Liver (tissue), 9 donors: ENCODE data around the gene PLCG2. TPM values are rescaled to one million over a fixed set of nuclear protein-coding genes. Genes with fewer than 3 reads are reported as not detected.
"Not testable (repeated sequence)": the region's sequence is repeated elsewhere in the genome, so short reads cannot be mapped to it uniquely, and the experiment has no call there.

Experiments
- DNase-seq: peaks from one replicate; pipeline ENCODE4 v3.0.0-alpha.2; 2017; ENCODE audit warnings: low spot score
- H3K27ac ChIP-seq, 2 donors: one replicate each; pipeline ENCODE4 v1.7.0; 2013; ENCODE audit warnings: inconsistent platforms in 2 of 2, low read length in 2 of 2, control low read depth in 1 of 2, low read depth in 1 of 2, mild to moderate bottlenecking in 1 of 2
- H3K27me3 ChIP-seq, 4 donors: one replicate each; pipeline versions ENCODE4 v1.6.1 to v1.7.0; 2013; ENCODE audit warnings: low read length in 3 of 4, inconsistent platforms in 1 of 4, mild to moderate bottlenecking in 1 of 4, moderate library complexity in 1 of 4; ENCODE audit not compliant: control insufficient read depth in 4 of 4, insufficient read depth in 4 of 4
- H3K36me3 ChIP-seq, 4 donors: one replicate each; pipeline versions ENCODE4 v1.6.1 to v1.7.0; 2013; ENCODE audit warnings: low read length in 3 of 4, mild to moderate bottlenecking in 3 of 4, low read depth in 1 of 4, moderate library complexity in 1 of 4; ENCODE audit not compliant: control insufficient read depth in 4 of 4, insufficient read depth in 3 of 4
- H3K4me1 ChIP-seq, 4 donors: one replicate each; pipeline versions ENCODE4 v1.6.1 to v1.7.0; 2013; ENCODE audit warnings: low read length in 3 of 4, mild to moderate bottlenecking in 3 of 4, moderate library complexity in 1 of 4; ENCODE audit not compliant: control insufficient read depth in 4 of 4, insufficient read depth in 4 of 4
- H3K4me3 ChIP-seq, 3 donors: one replicate each; pipeline versions ENCODE4 v1.6.1 to v1.7.0; 2013; ENCODE audit warnings: low read length in 3 of 3, control low read depth in 1 of 3, low read depth in 1 of 3, mild to moderate bottlenecking in 1 of 3
- H3K9ac ChIP-seq, 2 donors: one replicate each; pipeline ENCODE4 v1.7.0; 2013; ENCODE audit warnings: low read length in 2 of 2, mild to moderate bottlenecking in 2 of 2, moderate library complexity in 2 of 2, control low read depth in 1 of 2, low read depth in 1 of 2
- H3K9me3 ChIP-seq, 4 donors: one replicate each; pipeline versions ENCODE4 v1.6.1 to v1.7.0; 2013; ENCODE audit warnings: low read length in 3 of 4; ENCODE audit not compliant: control insufficient read depth in 4 of 4
- ATF3 ChIP-seq: IDR thresholded peaks from 2 replicates; pipeline ENCODE4 v1.6.1; 2016; ENCODE audit warnings: antibody characterized with exemption
- FOXA1 ChIP-seq: IDR thresholded peaks from 2 replicates; pipeline ENCODE4 v1.6.1; 2016; ENCODE audit warnings: antibody characterized with exemption
- FOXA2 ChIP-seq: IDR thresholded peaks from 2 replicates; pipeline ENCODE4 v1.6.1; 2016; ENCODE audit warnings: antibody characterized with exemption
- HNF4A ChIP-seq, 2 donors: conservative IDR thresholded peaks; 2 replicates each; pipeline ENCODE4 v1.6.1; 2016; ENCODE audit warnings: antibody characterized with exemption in 2 of 2, mild to moderate bottlenecking in 2 of 2
- HNF4G ChIP-seq: IDR thresholded peaks from 2 replicates; pipeline ENCODE4 v1.6.1; 2016; ENCODE audit warnings: antibody characterized with exemption
- JUND ChIP-seq, 2 donors: IDR thresholded peaks; 2 replicates each; pipeline ENCODE4 v1.6.1; 2016; ENCODE audit warnings: antibody characterized with exemption in 2 of 2
- RAD21 ChIP-seq, 2 donors: IDR thresholded peaks; 2 replicates each; pipeline ENCODE4 v1.6.1; 2016; ENCODE audit warnings: antibody characterized with exemption in 2 of 2, mild to moderate bottlenecking in 2 of 2
- RXRA ChIP-seq, 2 donors: IDR thresholded peaks; 2 replicates each; pipeline ENCODE4 v1.6.1; 2017 to 2018; ENCODE audit warnings: antibody characterized with exemption in 2 of 2, mild to moderate bottlenecking in 1 of 2
- SP1 ChIP-seq: IDR thresholded peaks from 2 replicates; pipeline ENCODE4 v1.6.1; 2018; ENCODE audit warnings: antibody characterized with exemption, mild to moderate bottlenecking
- TAF1 ChIP-seq: conservative IDR thresholded peaks from 2 replicates; pipeline ENCODE4 v1.6.1; 2016; ENCODE audit warnings: antibody characterized with exemption, mild to moderate bottlenecking
- YY1 ChIP-seq: IDR thresholded peaks from 2 replicates; pipeline ENCODE4 v1.6.1; 2016; ENCODE audit warnings: antibody characterized with exemption, mild to moderate bottlenecking
- WGBS: extraction: QIAGEN DNeasy Blood & Tissue Kit; methylation state at CpG from one replicate; pipeline ENCODE4 v1.1.7; 2013; 5-methylcytosine and 5-hydroxymethylcytosine counted together
- polyA plus RNA-seq, 2 donors: library from polyadenylated mRNA; stranded (reverse) in 1 of 2; unstranded in 1 of 2; fragments of 200-250 nt in 1 of 2; fragments of >200 nt in 1 of 2; fragmentation: Nextera tagmentation in 1 of 2; extraction: Ambion mirVana in 1 of 2; gene quantifications; one replicate each; pipeline versions ENCODE4 v1.2.1 to v1.2.3, GENCODE V29; 2013 to 2015
- total RNA-seq, 2 donors: library from RNA; depleted of rRNA; stranded (reverse); fragments of >200 nt; gene quantifications; one replicate each; pipeline ENCODE4 v1.2.3, GENCODE V29; 2014
- TF ChIP-seq, protein P1 (sequence below): IDR thresholded peaks from 2 replicates; pipeline ENCODE4 v1.6.1; 2016; ENCODE audit warnings: antibody characterized with exemption
- TF ChIP-seq, protein P2 (sequence below): IDR thresholded peaks from 2 replicates; pipeline ENCODE4 v1.6.1; 2016; ENCODE audit warnings: antibody characterized with exemption, mild to moderate bottlenecking
- donor health status: healthy.
- donor health status: healthy.
- donor health status: healthy.
- donor health status: healthy.
- donor health status: healthy.

Gene PLCG2
- total and polyA plus RNA-seq, 4 donors: 7.1 to 21.6 (median 15.8) TPM

DNA sequence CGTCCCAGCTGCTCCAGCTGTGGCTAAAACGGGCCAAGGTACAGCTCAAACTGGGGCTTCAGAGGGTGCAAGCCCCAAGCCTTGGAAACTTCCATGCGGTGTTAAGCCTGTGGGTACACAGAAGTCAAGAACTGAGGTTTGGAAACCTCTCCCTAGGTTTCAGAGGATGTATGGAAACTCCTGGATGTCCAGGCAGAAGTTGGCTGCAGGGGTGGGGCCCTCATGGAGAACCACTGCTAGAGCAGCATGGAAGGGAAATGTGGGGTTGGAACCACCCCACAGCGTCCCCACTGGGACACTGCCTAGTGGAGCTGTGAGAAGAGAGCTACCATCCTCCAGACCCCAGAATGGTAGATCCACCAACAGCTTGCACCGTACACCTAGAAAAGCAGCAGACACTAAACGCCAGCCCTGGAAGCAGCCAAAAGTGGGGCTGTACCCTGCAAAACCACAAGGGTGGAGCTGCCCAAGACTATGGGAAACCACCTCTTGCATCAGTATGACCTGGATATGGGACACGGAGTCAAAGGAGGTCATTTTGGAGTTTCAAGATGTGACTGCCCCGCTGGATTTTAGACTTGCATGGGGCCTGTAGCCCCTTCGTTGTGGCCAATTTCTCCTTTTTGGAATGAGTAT lies 230.0 kb downstream of the PLCG2 start (continued):
- TF ChIP-seq YY1 (no peak), HNF4A (conservative IDR thresholded peaks at IDR 0.05) (no peak)
- TF ChIP-seq, protein P1, sequence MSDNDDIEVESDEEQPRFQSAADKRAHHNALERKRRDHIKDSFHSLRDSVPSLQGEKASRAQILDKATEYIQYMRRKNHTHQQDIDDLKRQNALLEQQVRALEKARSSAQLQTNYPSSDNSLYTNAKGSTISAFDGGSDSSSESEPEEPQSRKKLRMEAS: no peak

DNA sequence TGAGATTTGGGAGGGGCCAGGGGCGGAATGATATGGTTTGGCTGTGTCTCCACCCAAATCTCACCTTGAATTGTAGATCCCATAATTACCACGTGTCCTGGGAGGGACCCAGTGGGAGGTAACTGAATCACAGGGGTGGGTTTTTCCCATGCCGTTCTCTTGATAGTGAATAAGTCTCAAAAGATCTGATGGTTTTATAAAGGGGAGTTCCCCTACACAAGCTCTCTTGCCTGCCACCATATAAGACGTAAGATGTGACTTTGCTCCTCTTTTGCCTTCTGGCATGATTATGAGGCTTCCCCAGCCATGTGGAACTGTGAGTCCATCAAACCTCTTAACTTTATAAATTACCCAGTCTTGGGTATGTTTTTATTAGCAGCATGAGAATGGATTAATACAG lies 230.7 kb downstream of the PLCG2 start:
- not testable (repeated sequence) for H3K27ac ChIP-seq, DNase-seq, H3K36me3 ChIP-seq, H3K9ac ChIP-seq, H3K27me3 ChIP-seq, H3K9me3 ChIP-seq, H3K4me1 ChIP-seq, H3K4me3 ChIP-seq
- WGBS: 91% methylated on average over 4 of the region's 4 CpGs

DNA sequence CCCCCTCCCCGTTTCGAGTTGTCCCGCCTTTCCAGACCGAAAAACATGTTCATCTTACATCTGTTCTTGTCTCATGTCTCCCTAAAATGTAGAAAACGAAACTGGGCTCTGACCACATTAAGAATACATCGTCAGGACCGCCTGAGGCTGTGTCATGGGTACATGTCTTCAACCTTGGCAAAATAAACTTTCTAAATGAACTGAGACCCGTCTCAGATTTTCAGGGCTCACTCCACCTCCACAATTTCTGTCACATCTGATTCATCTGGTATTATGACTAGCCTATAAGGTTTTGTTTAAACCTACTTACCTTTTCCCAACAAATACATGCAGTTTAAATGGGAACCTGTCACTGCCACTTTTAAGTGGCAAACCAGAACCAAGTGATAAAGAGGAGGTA lies 231.6 kb downstream of the PLCG2 start:
- Histone ChIP-seq H3K4me3 (peak overlapping the region; percentile 44 to 85 (median 71)), H3K9ac (peak overlapping the region in 1 of 2 donors; percentile 36), H3K4me1 (peaks cover 0 to 6% (median 3%) of the 10 kb centered on the region in 4 donors), H3K27ac (no peak overlapping the region), H3K36me3 (no peaks in the 10 kb centered on the region), H3K9me3 (peaks cover 0 to 8% (median 1%) of the 10 kb centered on the region in 4 donors), H3K27me3 (no peaks in the 10 kb centered on the region)
- no peak for TF ChIP-seq FOXA1
- no peak for TF ChIP-seq SP1
- no peak for TF ChIP-seq HNF4A (conservative IDR thresholded peaks at IDR 0.05)
- TF ChIP-seq, protein P1: no peak
- no peak for TF ChIP-seq RAD21 (IDR thresholded peaks at IDR 0.05)
- no peak for TF ChIP-seq TAF1
- TF ChIP-seq HNF4G: no peak
- TF ChIP-seq JUND (IDR thresholded peaks at IDR 0.05): no peak
- TF ChIP-seq, protein P2, sequence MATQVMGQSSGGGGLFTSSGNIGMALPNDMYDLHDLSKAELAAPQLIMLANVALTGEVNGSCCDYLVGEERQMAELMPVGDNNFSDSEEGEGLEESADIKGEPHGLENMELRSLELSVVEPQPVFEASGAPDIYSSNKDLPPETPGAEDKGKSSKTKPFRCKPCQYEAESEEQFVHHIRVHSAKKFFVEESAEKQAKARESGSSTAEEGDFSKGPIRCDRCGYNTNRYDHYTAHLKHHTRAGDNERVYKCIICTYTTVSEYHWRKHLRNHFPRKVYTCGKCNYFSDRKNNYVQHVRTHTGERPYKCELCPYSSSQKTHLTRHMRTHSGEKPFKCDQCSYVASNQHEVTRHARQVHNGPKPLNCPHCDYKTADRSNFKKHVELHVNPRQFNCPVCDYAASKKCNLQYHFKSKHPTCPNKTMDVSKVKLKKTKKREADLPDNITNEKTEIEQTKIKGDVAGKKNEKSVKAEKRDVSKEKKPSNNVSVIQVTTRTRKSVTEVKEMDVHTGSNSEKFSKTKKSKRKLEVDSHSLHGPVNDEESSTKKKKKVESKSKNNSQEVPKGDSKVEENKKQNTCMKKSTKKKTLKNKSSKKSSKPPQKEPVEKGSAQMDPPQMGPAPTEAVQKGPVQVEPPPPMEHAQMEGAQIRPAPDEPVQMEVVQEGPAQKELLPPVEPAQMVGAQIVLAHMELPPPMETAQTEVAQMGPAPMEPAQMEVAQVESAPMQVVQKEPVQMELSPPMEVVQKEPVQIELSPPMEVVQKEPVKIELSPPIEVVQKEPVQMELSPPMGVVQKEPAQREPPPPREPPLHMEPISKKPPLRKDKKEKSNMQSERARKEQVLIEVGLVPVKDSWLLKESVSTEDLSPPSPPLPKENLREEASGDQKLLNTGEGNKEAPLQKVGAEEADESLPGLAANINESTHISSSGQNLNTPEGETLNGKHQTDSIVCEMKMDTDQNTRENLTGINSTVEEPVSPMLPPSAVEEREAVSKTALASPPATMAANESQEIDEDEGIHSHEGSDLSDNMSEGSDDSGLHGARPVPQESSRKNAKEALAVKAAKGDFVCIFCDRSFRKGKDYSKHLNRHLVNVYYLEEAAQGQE: no peak
- TF ChIP-seq ATF3: no peak
- no peak for TF ChIP-seq FOXA2
- no peak for TF ChIP-seq RXRA (IDR thresholded peaks at IDR 0.05)
- no peak for DNase-seq
- 85% methylated on average over 8 of the region's 8 CpGs for WGBS
